Esophagus muscularis mucosa (tissue), 4 donors: ENCODE measurements around the gene SCN8A.

Experiments used
- EP300 ChIP-seq: sonication (generic); formaldehyde crosslinking; IDR thresholded peaks from one replicate; pipeline ENCODE4 v1.6.1; 2017; ENCODE audit warnings: antibody characterized with exemption
- POLR2A ChIP-seq: fragments of 450-650 bp; IDR thresholded peaks from one replicate; pipeline ENCODE4 v1.6.1; 2017; ENCODE audit warnings: antibody characterized with exemption, moderate library complexity, mild to moderate bottlenecking, low read depth
- TF ChIP-seq, protein P1 (sequence below), 3 experiments: fragments of 200-600 bp in 2 of 3; fragments of 450-650 bp in 1 of 3; sonication (generic) in 2 of 3; IDR thresholded peaks; one replicate each; pipeline ENCODE4 v1.5.1; 2017 to 2019; ENCODE audit warnings: antibody characterized with exemption in 3 of 3, mild to moderate bottlenecking in 2 of 3, moderate library complexity in 1 of 3

GRCh38 chr12:51860986-51861385 lies 270.0 kb downstream of the SCN8A start:
- TF ChIP-seq, protein P1, sequence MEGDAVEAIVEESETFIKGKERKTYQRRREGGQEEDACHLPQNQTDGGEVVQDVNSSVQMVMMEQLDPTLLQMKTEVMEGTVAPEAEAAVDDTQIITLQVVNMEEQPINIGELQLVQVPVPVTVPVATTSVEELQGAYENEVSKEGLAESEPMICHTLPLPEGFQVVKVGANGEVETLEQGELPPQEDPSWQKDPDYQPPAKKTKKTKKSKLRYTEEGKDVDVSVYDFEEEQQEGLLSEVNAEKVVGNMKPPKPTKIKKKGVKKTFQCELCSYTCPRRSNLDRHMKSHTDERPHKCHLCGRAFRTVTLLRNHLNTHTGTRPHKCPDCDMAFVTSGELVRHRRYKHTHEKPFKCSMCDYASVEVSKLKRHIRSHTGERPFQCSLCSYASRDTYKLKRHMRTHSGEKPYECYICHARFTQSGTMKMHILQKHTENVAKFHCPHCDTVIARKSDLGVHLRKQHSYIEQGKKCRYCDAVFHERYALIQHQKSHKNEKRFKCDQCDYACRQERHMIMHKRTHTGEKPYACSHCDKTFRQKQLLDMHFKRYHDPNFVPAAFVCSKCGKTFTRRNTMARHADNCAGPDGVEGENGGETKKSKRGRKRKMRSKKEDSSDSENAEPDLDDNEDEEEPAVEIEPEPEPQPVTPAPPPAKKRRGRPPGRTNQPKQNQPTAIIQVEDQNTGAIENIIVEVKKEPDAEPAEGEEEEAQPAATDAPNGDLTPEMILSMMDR (IDR thresholded peaks at IDR 0.05): no peak
- no peak for TF ChIP-seq EP300
- no peak for TF ChIP-seq POLR2A
